GM12878 (cell line): ENCODE measurements around the gene TBX4. TPM values are rescaled to one million over a fixed set of nuclear protein-coding genes. Genes with fewer than 3 reads are reported as not detected.

Experiments
- ATAC-seq: fragments of 200-7000 bp; cut with Tn5 transposase; 3 replicates; pipeline ENCODE4 v1.9.1; 2020; ENCODE audit warnings: mild to moderate bottlenecking, moderate library complexity
- BruUV-seq: library from RNA; stranded (reverse); fragments of 400-500 nt; replicated peaks from 2 replicates; lab custom pipeline; 2021; lab: Mats Ljungman, UMichigan
- CTCF ChIA-PET: fragments of 300-600 bp; sonication (Branson Sonifier 250); formaldehyde crosslinking; extraction: SDS; loops from one replicate; lab custom pipeline; 2021; ENCODE audit warnings: inconsistent platforms; lab: Yijun Ruan, JAX
- POLR2A ChIA-PET: fragments of 350-600 bp; formaldehyde crosslinking; extraction: SDS; loops from one replicate; lab custom pipeline; 2021; ENCODE audit warnings: inconsistent platforms; lab: Charles Lee
- RAD21 ChIA-PET: fragments of 300-600 bp; sonication (Branson Sonifier 250); formaldehyde crosslinking; loops from one replicate; lab custom pipeline; 2023; ENCODE audit warnings: antibody characterized with exemption; ENCODE audit not compliant: unreplicated experiment; lab: Charles Lee
- SMC1A ChIA-PET: fragments of 300-600 bp; sonication (Branson Sonifier 250); formaldehyde crosslinking; loops from one replicate; lab custom pipeline; 2023; ENCODE audit not compliant: unreplicated experiment, uncharacterized antibody; lab: Charles Lee
- DNase-seq: peaks from one replicate; pipeline ENCODE4 v3.0.0-alpha.2; 2011; ENCODE audit warnings: low read depth, low spot score
- FAIRE-seq: peaks from 3 replicates; lab custom pipeline; 2011; peaks lifted over from hg19 to GRCh38; lab: Jason Lieb, UNC
- H2AFZ ChIP-seq: 2 replicates; pipeline ENCODE4 v1.6.0; 2011; ENCODE audit warnings: low read depth, low read length, control low read depth; ENCODE audit not compliant: control insufficient read depth
- H3K27ac ChIP-seq: 2 replicates; pipeline ENCODE4 v1.5.1; 2011; ENCODE audit warnings: control low read depth; ENCODE audit not compliant: control insufficient read depth, insufficient read depth
- H3K27me3 ChIP-seq, 2 experiments: replicated peaks in 1 of 2; 2 replicates each; pipeline versions ENCODE4 v1.6.0 to v1.6.1; 2011; ENCODE audit warnings: low read length in 1 of 2; ENCODE audit not compliant: control insufficient read depth in 2 of 2, insufficient read depth in 2 of 2
- H3K36me3 ChIP-seq, 2 experiments: 2 replicates each; pipeline ENCODE4 v1.5.1; 2011; ENCODE audit warnings: low read length in 1 of 2; ENCODE audit not compliant: control insufficient read depth in 2 of 2, insufficient read depth in 2 of 2
- H3K4me1 ChIP-seq: 2 replicates; pipeline ENCODE4 v1.6.1; 2011; ENCODE audit warnings: mild to moderate bottlenecking, low read length, moderate library complexity, mixed read lengths; ENCODE audit not compliant: control insufficient read depth, insufficient read depth
- H3K4me2 ChIP-seq: 2 replicates; pipeline ENCODE4 v1.6.0; 2011; ENCODE audit warnings: control low read depth; ENCODE audit not compliant: control insufficient read depth, insufficient read depth
- H3K4me3 ChIP-seq: fragments of 200-600 bp; sonication (generic); 2 replicates; pipeline ENCODE4 v1.5.1; 2016
- H3K79me2 ChIP-seq: 2 replicates; pipeline ENCODE4 v1.6.0; 2011; ENCODE audit warnings: low read length; ENCODE audit not compliant: control insufficient read depth, insufficient read depth
- H3K9ac ChIP-seq: 2 replicates; pipeline ENCODE4 v1.8.0; 2011; ENCODE audit warnings: low read length, control low read depth, mixed read lengths; ENCODE audit not compliant: control insufficient read depth, insufficient read depth
- H3K9me3 ChIP-seq: replicated peaks from 3 replicates; pipeline ENCODE4 v1.5.1; 2011; ENCODE audit warnings: mild to moderate bottlenecking, low read length; ENCODE audit not compliant: control insufficient read depth, insufficient read depth
- H4K20me1 ChIP-seq: 2 replicates; pipeline ENCODE4 v1.6.0; 2011; ENCODE audit not compliant: control insufficient read depth, insufficient read depth
- ETV6 ChIP-seq, 2 experiments: fragments of 450-650 bp in 1 of 2; IDR thresholded peaks in 1 of 2; conservative IDR thresholded peaks in 1 of 2; 2 replicates each; pipeline ENCODE4 v1.6.1; 2014; ENCODE audit warnings: antibody characterized with exemption in 1 of 2, borderline replicate concordance in 1 of 2, low read depth in 1 of 2, mild to moderate bottlenecking in 1 of 2, moderate library complexity in 1 of 2
- NFXL1 ChIP-seq: fragments of 450-650 bp; IDR thresholded peaks from 2 replicates; pipeline ENCODE4 v1.6.1; 2017; ENCODE audit warnings: antibody characterized with exemption, mild to moderate bottlenecking, borderline replicate concordance
- NFYA ChIP-seq: IDR thresholded peaks from 2 replicates; pipeline ENCODE4 v1.6.1; 2011; ENCODE audit warnings: low read depth, mild to moderate bottlenecking, low read length, improper control_type of control experiment, borderline replicate concordance
- SMAD5 ChIP-seq: IDR thresholded peaks from 2 replicates; pipeline ENCODE4 v1.6.1; 2016; ENCODE audit warnings: antibody characterized with exemption, low read depth
- ZBTB40 ChIP-seq: fragments of 450-650 bp; IDR thresholded peaks from 2 replicates; pipeline ENCODE4 v1.6.1; 2016; ENCODE audit warnings: mild to moderate bottlenecking, moderate library complexity, borderline replicate concordance
- ZNF24 ChIP-seq: fragments of 450-650 bp; IDR thresholded peaks from 2 replicates; pipeline ENCODE4 v1.6.1; 2017; ENCODE audit warnings: antibody characterized with exemption, mild to moderate bottlenecking
- ZNF274 ChIP-seq: IDR thresholded peaks from one replicate; pipeline ENCODE4 v1.8.0; 2011; ENCODE audit not compliant: insufficient read length, insufficient read depth
- WGBS: methylation state at CpG from one replicate; pipeline ENCODE4 v1.1.6; 2016; ENCODE audit warnings: low lambda C conversion rate; ENCODE audit not compliant: insufficient replicate concordance, insufficient coverage; ENCODE audit errors: missing lambda C conversion rate; 5-methylcytosine and 5-hydroxymethylcytosine counted together
- in situ Hi-C: fragments of 300-500 bp; cut with MboI; formaldehyde crosslinking; loops from 9 replicates; pipeline ENCODE4 v1.14.3; 2018; ENCODE audit warnings: mixed read lengths
- intact Hi-C: fragments of 100-400 bp; cut with micrococcal nuclease; formaldehyde crosslinking; loops from one replicate; pipeline ENCODE4 v1.14.2; 2022; ENCODE audit not compliant: unreplicated experiment
- polyA plus RNA-seq, 11 experiments: library from polyadenylated mRNA; depleted of rRNA in 4 of 11; unstranded in 6 of 11; stranded (reverse) in 5 of 11; fragments of >200 nt; fragmentation: Nextera tagmentation in 4 of 11; fragmentation: Illumina TruSeq in 1 of 11; extraction: Ambion mirVana in 4 of 11; extraction: Trizol in 1 of 11; gene quantifications; 1 replicate in 1 of 11; 2 replicates in 10 of 11; pipeline versions ENCODE4 v1.2.1 to v1.2.3, GENCODE V29; 2011 to 2016; ENCODE audit warnings: inconsistent platforms in 2 of 11, missing spikeins in 2 of 11, low read depth in 1 of 11
- total RNA-seq, 4 experiments: library from RNA; depleted of rRNA in 3 of 4; stranded (reverse); fragments of >200 nt in 3 of 4; fragmentation: Illumina TruSeq in 1 of 4; extraction: Trizol in 1 of 4; gene quantifications; 2 replicates each; pipeline versions ENCODE4 v1.2.1 to v1.2.3, GENCODE V29; 2013 to 2021
- TF ChIP-seq, protein P1 (sequence below): fragments of 450-650 bp; IDR thresholded peaks from 2 replicates; pipeline ENCODE4 v1.6.1; 2016; ENCODE audit warnings: mild to moderate bottlenecking

TBX4 gene
- total and polyA plus RNA-seq, 10 of the 15 experiments (the other 5 are each of a cell fraction or from before 2014, with no cell fraction given), result 0.01 TPM; not detected in 9

DNA sequence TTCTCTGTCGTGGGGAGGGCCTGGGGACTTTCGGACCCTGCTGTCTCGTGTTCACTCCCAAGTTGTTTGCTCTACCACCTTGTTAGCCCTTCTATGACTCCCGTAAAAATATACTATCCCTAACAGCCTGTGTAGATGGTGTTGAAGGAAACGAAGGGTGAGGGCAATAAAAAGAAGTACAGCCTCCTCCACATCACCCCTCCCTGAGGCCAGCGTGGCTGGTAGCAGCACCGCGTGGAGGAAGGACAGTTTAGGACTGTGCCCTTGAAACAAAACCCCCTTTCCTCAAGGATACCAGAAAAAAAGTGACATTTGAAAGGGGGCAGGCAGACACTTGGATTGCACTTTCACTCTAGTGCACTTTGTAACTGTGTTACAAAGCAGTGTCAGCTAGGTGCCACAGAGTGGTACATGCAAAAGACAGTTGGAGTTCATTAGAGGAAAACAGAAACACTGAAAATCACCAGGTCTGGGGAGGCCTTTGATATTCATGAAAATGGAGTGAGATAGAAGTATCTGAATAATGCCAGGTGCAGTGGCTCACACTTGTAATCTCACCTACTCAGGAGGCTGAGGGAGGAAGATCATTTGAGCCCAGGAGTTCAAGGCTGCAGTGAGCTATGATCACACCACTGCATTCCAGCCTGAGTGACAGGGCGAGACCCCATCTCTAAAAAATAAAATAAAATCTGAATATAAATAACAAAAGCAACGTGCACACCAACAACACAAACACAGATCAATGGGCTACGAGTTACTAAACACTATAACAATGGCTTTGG is 53.8 kb downstream of the TBX4 start:
- H3K4me3 ChIP-seq, result no peak overlapping the region
- no peaks in the 10 kb centered on the region for H3K4me1 ChIP-seq
- H3K9me3 ChIP-seq, result no peaks in the 10 kb centered on the region
- H4K20me1 ChIP-seq, result no peaks in the 10 kb centered on the region
- 0 out of 4 replicates have a peak, but pooled peaks of 1 of the 2 experiments have one; percentile 57 for TF ChIP-seq ETV6 (conservative IDR thresholded peaks at IDR 0.05 in 1 of 2, IDR thresholded peaks at IDR 0.05 in 1 of 2; ENCODE audit: borderline replicate concordance in 1 of 2, low read depth in 1 of 2)
- TF ChIP-seq NFYA, result no peak
- peak; percentile 74; the same call in 1 of the 2 replicates for TF ChIP-seq NFXL1
- H3K9ac ChIP-seq, result no peak overlapping the region
- BruUV-seq, result no TSS peak
- H3K4me2 ChIP-seq, result no peak overlapping the region
- DNase-seq, result no peak
- WGBS, result 23% methylated on average over 11 of the region's 11 CpGs
- ATAC-seq, result no peak
- no peaks in the 10 kb centered on the region for H3K36me3 ChIP-seq
- ChIA-PET CTCF (no interaction called here), POLR2A (no interaction called here), SMC1A (no interaction called here), RAD21 (no interaction called here)
- in situ Hi-C loops (no loop called here), intact Hi-C loops (no loop called here)
- H3K27me3 ChIP-seq, result no peaks in the 10 kb centered on the region; a peak in 2 of 4 replicates
- no peak overlapping the region for H2AFZ ChIP-seq
- H3K27ac ChIP-seq, result no peak overlapping the region
- H3K79me2 ChIP-seq, result no peaks in the 10 kb centered on the region
- no peak for FAIRE-seq

DNA sequence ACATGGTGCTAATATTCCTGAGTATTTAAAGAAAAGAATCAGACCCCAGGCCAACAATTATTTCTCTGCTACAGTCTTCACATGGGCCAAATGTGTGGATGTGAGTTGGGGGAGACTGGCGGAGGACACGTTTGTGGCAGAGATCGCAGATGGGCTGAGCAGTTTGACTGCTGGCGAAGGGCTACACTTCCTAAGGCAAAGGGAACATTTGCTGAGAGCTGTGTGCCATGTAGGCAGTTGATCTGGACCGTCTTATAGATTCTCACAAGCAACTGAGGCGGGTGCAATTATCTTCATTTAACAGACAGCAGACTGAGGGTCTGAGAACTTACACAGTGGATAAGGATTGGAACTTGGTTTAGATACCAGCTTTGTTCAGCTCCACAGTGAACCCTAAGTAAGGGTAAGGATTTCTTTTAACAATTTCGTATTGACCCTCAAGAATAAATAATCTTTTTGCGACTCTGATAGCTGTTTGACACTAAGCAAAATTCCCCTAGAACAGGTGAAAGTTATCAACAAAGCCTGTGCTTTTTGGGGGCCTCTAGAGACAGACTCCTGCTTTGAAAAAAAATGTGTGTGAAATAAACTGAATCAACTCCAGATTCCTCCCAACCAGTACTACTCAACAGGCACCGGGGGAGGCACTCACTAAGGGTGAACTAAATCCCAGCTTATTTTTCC is 55.3 kb downstream of the TBX4 start:
- ChIA-PET SMC1A (interaction anchor here (1.1 kb wide), 1 partner anchor 68 kb away, joined by 3 read pairs; no protein-coding TSS in a partner anchor), POLR2A (no interaction called here), RAD21 (no interaction called here)
- no TSS peak for BruUV-seq
- Histone ChIP-seq H3K4me2 (no peak overlapping the region), H3K9ac (no peak overlapping the region), H3K79me2 (no peaks in the 10 kb centered on the region), H3K4me1 (no peaks in the 10 kb centered on the region), H3K27ac (no peak overlapping the region), H3K9me3 (no peaks in the 10 kb centered on the region)
- no peak for ATAC-seq
- no peak for TF ChIP-seq ZNF274
- TF ChIP-seq, protein P1, sequence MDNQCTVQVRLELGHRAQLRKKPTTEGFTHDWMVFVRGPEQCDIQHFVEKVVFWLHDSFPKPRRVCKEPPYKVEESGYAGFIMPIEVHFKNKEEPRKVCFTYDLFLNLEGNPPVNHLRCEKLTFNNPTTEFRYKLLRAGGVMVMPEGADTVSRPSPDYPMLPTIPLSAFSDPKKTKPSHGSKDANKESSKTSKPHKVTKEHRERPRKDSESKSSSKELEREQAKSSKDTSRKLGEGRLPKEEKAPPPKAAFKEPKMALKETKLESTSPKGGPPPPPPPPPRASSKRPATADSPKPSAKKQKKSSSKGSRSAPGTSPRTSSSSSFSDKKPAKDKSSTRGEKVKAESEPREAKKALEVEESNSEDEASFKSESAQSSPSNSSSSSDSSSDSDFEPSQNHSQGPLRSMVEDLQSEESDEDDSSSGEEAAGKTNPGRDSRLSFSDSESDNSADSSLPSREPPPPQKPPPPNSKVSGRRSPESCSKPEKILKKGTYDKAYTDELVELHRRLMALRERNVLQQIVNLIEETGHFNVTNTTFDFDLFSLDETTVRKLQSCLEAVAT, result no peak
- TF ChIP-seq ETV6 (conservative IDR thresholded peaks at IDR 0.05 in 1 of 2, IDR thresholded peaks at IDR 0.05 in 1 of 2; ENCODE audit: borderline replicate concordance in 1 of 2, low read depth in 1 of 2), result peak in 1 of 2 experiments; percentile 85; a peak in 1 of 4 replicates
- TF ChIP-seq ZBTB40, result no peak
- no peak for TF ChIP-seq SMAD5
- peak; percentile 57; the same call in 1 of the 2 replicates for TF ChIP-seq NFXL1
- TF ChIP-seq ZNF24, result no peak
- TF ChIP-seq, all 136 proteins: peak for 2
- CTCF ChIA-PET, result interaction anchor here (0.6 kb wide), 1 partner anchor 536 kb away, joined by 3 read pairs; no protein-coding TSS in a partner anchor
- Histone ChIP-seq H3K27me3 (no peaks in the 10 kb centered on the region; a peak in 1 of 4 replicates), H3K4me3 (no peak overlapping the region), H3K36me3 (no peaks in the 10 kb centered on the region), H4K20me1 (no peaks in the 10 kb centered on the region), H2AFZ (no peak overlapping the region)
- FAIRE-seq (no peak), DNase-seq (no peak)
- WGBS, result 29% methylated on average over 9 of the region's 9 CpGs
- in situ Hi-C loops, result no loop called here
- intact Hi-C loops, result no loop called here
